ENCODE measurements around the gene ITPRIP.

The ITPRIP gene

DNA sequence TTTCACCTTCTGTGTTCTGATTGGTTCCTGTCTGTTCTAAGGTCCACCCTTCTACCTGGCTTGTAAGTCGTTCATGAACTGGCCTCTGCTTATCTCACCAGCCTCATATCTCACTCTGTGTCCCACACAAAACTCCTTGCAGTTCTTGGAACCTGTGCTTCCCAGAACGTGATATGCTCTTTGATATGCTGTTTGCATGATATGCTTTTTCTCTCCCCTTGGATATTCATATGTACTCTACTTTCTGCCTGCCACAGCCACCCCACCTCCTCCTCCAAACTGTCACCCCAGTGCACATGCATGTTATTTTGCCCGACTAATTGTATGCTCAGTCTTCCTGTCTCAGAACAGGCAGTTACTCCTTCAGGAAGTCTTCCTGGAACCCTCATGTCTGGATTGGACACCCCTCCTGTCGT is 1.9 kb upstream of the ITPRIP start:
- DNase-seq: no peak

DNA sequence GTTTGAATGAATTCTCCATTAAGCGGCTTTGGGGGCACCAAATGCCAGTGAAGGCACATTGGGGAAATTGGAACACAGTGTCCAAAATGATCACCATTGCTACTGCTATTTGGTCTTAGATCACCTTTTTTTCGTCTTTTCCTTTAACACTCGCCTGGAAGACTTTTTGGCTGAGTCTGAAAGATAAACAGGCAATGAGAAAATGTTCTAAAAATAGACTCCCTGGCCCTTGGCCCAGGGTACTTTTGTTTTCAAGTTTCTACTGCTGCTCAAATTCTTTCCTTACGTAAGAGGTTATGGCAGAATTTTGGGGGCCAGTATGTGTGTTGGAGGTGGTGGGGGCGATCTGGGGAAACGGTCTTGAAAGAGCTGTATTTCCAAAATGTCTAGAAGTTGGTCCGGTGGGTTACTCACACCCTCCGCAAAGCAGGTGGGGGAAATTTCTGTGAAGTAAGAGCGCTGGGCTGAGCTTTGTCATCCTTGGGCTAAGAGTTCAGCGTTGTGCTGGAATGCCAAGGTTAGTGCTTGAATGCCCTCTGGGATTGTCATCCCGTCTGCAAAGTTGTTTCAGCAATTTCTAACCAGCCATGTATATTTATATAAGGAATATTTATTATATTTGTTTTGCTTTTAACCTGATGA is 1.3 kb upstream of the ITPRIP start:
- DNase-seq: no peak

DNA sequence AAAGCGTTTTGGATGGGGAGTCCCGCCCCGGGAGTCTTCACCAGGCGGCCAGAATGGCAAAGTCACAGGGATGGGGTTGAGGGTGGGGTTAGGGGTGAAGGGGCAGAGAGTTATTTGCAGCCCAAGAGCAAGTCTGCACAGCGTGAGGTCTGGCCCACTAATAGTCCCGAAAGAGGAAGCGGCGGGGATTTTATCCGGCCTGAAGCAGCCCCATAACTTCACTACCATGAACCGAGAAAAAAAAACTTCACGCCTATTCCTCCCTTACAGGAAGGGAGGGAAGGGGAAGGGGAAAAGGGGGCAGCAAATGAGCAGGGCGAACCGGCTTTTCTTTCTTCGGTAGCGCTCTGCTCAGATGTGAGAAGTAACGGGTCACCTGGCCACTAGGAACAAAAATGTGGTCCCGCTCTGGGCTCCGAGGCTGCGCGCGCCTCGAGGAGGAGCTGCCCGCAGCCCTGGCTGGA is 712 bp downstream of the ITPRIP start:
- no peak for DNase-seq

DNA sequence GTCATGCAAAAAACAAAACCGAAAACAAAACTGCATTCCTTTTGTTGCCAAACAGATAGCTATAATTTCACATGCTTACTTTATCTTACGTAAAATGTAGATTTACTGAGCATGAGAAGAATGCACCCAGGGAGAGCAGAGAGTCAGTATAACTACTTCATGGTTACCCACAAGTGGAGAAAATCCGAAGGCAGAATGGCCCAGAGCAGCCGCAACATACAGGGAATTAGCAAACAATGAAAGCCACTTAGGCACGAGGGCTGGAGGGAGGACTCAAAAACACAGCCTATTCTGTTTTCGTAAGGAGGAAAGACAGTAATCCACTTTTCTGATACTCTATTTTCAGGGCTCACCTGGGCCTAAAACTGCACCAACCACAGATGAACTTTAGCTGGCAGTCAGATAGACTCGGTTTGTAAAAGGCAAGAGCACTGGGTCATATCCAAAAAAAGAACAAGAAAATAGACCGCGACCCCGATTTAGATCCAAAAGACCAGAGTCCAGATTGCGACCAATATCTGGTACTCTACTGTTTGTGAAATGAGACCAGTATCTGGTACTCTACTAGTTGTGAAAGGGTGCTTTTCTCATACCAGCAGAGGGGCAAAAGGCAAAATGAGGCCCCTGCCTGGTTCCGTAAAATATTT is 1.3 kb downstream of the ITPRIP start:
- DNase-seq: no peak

DNA sequence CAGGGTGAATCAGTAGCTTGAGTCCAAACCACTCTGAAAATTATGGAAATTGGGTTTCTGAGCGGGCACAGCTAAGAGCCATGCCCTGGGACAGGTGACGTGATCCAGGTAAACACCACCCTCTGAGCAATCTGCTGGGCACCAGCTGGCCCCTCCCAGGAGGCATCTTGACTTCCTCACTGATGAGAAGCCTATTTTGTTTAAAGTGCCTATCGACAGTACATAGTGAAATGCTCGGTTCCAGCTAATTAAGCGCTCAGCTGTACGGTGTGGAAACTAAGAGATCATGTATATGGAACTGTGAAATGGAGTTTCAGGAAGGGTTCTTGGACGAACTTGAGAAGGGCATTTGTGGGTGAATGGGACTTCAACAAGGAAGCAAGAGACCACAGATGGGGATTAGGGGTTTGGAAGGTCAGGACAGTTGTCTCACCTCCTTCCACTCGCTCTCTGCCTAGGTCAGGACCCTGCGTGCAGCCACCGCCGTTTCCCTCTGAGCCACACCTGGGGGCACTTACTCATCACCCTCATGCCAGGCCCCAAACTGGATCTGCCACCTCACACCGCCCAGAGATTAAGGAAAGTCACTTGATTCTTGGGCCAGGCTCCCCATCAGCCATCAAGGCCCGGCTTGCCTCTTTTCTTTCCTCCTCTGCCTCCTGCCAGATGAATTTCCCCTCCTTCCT is 3.2 kb downstream of the ITPRIP start:
- DNase-seq: peak; percentile 72

DNA sequence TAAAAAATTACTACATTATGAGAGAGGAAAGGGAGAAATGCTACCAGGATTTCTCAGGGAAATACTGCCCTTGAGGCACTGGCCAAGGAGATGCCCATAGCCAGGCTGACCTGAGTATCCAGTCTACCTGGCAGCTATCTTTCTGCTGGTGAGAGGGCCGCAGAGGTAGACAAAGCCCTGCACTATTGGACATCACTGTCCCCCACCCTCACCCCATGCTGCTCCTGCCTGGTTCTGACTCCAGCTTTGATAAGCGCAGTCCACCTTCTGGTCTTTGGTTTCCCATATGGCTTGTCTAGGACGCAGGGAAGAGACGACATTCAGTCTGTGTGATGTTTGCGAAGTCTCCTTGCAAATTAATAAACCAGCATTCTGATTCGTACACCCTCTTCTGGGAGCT is 3.7 kb downstream of the ITPRIP start:
- DNase-seq: no peak

DNA sequence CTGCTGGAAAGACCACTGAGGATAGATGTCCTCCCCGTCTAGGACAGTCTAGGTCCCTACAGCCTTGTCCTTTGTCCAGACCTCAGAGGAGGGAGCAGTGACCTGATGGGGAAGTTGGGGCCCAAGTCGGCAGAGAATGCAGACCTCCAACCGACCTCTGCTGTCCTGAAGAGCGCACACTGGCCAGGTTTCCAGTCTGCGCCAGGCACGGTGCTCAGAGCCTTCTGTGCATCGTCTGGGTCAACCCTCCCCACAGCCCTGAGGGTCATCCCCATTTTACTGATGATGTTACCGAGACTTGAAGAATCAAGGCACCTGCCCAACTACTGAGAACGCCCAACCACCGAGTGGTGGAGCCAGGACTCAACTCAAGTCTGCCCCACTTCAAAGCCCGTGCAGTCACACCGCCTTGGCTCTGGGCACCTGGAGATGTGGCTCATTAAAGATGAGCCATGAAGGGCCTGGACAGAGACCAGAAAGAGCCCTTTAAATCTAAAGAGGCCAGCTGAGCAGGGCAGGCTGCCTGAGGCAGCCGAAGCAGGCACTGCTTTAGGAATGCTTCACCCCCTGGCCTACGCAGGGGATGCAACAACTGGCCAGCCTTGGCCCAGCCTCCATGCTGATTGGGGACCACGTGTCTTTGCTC is 4.4 kb downstream of the ITPRIP start:
- DNase-seq: peak; percentile 34

DNA sequence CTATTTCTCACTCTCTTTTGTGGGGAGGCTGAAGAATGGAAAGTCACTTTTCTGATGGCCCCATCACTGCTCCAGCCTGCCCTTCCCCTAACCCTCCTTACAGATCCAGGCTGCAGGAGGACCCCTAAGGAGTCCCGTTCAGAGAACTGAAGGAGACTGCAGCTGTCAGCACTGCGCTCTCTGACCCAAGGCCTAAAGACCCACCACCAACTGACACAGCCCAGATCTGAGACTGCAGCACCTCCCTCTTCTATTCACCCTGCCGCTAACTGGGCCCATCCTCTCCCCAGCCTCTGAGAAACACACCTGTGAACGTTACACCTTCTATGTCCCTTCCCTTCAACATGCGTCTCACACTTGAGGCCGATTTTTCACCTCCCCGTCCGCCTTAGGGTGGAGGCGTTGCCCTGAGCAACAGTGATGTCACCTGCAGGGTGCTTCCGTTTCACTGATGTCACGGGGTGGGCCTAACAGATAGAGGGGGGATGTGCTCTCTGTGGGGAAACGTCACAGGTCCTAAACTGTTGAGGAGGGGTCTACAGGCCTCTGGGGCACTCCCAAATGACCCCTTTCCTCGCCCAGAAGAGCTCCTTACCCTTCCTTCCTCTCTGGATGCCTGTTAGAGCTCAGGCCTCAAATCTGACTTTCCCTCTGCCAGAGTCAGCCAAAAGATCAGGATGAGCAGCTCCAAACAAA is 5.1 kb downstream of the ITPRIP start:
- DNase-seq: no peak

DNA sequence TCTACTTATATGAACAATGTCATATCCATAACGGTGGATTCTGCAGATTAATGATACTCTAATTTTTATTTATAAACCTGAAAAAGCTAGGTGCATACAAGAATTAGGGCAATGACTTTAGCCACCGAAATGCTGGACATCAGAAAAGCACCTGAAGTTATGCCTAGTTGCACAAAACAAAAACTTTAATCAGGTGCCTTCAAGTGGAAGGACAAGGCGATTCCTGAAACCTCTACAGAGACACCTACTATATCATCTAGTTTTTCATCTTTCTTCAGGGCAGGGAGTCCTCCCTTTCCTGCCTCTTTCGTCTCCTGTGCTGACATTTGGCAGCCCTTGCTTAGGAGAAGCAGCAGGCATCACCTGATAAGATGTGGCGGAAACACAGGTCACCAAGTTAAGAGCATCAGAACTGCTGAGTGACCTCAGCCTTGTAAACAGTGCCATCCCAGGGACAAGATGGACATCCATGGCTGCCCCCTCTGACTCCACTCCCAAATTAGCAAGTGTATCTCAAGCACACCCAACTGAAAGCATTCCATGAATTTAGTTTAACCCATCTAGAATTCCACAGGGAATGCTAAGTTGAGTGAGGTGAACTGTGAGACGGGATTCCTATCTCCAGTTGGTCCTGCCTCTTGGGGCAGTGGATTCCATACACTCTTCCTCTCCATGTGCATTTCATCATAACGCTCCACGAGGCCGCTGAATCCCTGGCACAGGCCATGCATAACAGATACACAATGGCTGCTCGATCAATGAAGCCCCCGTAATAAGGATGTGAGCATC is 5.8 kb downstream of the ITPRIP start:
- no peak for DNase-seq

DNA sequence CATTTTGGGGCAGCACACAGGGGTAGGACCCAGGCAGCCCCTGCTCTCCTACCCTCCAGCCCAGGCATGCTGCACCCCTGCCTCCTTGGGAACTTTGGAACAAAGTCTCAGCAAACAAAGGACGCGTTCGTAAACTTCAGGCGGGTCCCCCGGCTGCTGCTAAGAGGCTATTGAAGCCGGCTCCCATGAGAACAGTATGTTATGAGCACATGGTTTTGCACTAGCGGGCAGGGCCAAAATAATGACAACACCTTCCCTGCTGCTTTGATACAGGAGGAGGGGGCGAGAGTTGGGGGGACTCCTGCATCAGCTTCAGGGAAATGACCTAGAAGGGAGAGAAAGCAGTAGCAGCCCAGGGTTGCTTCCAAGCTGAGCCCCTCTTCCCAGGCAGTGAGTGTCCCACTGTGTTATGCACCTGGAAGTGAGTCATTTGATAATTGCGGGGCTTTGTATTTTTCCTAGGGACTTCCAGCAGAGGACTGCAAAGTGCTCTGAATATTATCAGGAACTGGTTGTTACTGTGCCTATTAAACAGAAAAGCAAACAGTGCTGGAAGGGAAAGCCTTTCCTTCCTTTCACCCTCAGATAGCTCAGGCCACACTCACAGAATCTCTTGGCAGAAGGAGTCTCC is 6.9 kb downstream of the ITPRIP start:
- DNase-seq: no peak

DNA sequence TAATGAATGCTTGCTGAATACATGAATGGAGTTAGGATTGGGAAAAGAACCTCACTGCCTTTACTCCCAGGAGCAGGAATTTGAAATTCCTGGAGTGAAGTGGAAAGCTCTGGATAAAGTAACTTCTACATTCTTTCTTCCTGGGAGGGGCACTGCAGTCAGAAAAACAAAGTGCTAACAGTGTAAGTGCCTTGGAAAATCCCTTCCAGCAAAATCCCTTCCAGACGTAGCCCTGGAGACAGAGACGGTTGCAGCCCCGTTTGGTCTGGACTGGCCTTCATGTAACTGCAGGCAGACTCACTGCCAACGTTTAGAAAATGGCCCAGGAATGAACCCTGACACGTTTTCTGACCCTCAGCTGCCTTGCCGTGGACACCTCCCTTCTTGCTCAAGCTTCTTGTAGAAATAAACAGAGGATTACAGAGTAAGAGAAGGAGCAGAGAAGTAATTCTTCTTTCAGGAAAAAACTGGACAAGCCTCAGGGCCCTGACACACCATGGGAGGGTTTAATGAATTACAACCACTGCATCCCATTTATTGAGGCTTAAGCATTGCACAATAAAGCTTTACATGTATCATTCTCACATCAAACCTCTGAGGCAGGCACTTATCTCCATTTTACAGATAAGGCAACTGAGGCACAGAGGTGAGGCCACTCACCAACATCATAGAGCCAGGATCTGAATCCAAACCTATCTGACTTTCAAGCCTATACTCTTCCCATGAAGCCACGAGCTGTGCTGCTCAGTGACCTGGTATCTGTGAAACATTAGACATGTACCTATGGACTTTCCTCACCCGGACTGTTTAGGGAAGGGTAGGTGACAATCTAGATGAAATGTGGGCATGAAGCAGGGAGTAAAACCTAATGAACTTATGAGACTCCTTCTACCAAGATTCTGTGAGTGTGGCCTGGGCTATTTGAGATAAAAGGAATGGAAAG is 7.8 kb downstream of the ITPRIP start:
- DNase-seq: no peak

DNA sequence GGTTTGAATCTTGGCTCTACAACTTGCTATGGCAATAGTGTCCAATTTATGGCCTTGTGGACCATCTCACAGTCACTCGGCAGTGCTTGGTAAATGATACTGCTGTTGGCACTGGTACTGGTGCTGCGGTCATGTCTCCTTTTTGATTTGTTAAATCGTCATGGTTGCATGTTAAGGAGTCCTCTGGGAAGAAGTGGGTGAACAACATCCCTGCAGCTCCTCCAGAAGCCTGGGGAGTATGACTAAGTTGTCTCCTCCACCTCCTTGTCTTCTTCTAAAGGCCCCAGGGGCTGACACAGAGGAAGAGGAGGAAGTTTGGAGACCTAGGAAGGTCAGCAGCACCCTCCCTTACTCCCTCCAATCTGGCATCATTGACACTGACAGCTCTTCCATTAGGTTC is 8.5 kb downstream of the ITPRIP start:
- no peak for DNase-seq

DNA sequence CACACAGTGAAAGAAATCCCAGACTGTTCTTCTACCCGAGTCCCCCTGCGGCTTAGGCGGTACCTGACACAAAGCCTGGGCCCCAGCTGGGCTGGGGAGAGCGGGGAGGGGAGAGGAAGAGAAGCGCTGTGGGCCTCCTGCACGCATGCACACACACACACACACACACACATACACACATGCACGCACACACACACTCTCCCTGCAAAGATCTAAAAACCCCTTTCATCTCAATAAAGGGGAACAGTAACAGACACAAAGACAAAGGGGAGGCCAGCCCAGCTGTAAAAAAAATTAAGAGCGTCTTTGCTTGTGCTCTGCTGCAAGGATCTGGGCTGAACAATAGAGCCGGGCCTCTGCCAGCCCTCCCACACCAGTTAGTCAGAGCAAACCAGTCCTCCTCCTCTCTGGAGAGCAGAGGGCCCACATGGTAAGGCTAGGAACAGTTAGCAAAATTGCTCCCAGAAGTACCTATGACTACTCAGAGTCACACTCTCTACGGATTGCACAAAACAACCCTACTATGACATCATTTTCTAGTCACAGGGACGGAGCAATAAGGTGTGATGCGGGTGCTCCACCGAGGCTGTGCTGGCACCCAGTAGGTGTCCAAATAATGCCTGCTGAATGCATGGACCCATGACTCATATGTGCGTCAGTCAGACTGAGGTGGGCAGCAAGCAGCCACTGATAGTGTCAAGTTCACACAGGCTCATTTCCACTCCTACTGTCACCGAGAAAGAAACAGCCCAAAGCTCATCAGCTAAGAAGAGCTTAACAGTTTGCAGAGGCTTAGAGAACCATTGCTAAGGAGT is 9.2 kb downstream of the ITPRIP start:
- DNase-seq: no peak

DNA sequence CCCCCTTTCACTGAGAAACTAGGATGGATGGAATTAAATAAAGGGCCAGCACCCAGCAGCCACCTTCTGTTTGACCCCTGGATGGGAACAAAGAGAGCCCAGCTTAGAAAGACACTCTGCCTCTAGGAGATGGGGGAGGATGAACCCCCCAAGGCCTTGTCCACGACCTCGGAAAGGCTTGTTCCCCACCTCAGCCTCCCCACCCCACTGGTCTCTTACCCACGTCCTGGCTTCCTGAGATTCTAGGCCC is 9.7 kb downstream of the ITPRIP start:
- no peak for DNase-seq

DNA sequence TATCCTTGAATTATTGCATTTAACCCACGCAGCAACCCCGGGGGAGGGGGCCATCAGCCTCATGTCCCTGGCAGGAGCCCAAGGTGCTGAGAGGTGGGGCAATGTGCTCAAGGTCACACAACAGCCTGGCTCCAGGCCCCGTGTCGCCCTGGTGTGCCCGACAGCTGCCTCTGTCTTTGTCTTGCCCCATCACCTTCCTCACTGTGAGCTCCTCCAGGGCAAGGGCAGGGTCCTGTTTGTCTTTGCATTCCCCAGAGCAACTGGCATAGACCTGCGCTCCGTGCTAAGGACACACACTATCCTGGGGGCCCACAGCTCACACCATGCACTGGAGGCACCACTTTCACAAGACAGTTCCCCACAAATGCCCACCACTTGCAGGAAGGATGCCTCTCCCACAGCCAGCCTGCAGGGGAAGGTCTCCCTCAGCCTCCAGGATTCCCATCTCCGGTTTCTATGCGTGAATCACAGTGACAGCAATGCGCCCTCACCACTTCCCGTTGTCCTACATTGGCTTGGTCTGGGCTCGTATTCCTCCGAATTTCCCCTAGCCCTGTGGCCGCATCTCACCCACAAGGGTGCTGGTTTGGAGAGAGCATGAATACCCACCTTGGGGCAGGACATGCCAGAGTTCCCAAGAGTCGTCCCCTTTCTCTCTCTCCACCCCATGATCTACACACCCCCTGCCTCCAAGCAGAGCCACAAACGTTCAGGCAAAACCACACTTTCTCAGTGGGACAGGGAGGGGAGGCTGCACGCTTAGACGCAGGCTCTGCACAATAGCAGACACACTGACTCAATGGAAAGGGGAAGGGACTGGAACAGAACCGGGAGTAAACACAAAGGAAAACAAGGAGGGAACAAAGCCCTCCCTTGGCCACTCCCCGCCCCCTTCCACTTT is 10.3 kb downstream of the ITPRIP start:
- DNase-seq: no peak

DNA sequence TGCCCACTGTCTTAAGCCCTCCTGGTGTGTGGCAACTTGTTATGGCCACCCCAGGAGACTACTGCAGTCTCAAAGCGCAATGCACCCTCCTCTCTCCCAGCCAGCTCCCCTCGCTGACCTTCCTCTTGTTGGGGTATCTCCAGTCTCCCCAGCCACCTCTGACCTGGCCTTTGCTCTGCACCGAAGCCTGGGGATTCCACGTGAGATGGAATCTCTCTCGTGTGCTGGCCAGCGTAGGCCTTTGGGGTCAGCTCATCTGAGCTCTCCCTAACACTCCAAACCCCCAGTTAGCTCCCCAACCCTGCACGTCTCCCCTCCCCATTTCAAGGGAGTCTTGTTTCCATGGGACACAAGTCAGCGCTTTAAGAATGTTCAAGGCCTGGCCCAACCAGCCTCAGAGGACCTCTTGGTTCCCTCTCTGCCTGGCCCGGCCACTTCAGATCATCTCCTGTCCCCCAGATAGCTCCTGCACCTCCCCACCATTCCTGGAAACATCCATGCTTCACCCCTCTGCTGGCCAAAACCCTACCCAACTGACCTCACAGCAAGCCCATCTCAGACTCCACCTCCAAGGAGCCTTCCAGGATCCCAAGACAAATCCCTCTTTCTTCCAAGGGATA is 11.2 kb downstream of the ITPRIP start:
- no peak for DNase-seq

DNA sequence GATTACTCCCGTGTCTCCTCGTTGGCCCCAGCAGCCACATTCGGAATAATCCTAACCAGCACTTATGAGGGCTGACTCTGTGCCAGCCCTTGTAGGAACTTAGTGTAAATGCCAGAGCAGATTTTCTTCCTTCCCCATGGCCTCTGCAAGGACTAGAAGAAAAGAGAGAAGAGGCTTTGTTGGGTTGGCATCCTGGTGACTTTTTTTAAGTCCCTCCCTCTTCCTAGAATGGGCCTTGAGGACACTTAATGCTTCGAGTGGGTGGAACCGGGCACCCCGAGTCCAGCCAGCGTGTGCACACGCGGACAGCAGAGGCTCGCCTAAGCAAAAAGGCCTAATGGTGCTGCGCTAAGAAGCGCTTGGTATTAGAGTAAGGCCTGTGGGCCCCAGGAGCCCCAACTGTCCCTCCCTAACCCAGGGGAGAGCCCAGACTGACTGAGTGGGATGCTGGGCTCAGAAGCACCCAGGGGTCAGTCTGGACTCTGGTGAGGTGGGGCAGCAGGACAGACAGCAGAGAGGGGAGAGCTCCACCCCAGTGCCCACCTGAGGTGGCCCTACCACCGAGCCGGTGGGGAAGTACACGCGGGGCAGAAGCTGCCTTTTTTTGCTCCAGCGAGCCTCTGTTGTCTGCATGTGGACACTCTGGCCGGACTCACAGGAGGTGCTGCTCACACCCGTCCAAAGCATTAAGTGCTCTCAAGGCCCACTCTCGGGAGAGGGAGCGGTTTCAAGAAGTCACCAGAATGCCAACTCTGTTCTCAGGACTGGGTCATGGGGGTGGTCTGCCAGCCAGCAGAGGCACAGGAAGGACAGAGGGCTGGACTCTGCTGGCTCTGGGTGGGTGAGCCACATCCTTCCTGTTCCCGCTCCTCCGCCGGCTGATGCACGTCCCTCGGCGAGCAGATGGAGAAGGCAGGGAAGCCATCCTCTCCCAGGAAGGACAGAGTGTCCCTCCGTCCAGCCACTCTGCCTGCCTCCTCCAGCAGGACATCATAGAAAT is 12.5 kb downstream of the ITPRIP start:
- DNase-seq: no peak

Measured in DMS79 (cell line).